H9 (cell line): ENCODE results near the gene ZNF296. TPM values are rescaled to one million over a fixed set of nuclear protein-coding genes. Genes with fewer than 3 reads are reported as not detected.

Experiments
- DNase-seq: peaks from one replicate; pipeline ENCODE4 v3.0.0-alpha.2; 2017
- H2AFZ ChIP-seq: one replicate; pipeline ENCODE4 v1.6.1; 2013; ENCODE audit warnings: mild to moderate bottlenecking, low read length, control low read depth, moderate library complexity
- H2AK5ac ChIP-seq: 2 replicates; pipeline ENCODE4 v1.6.1; 2013; ENCODE audit warnings: low read length, control low read depth, mixed read lengths; ENCODE audit not compliant: insufficient read length
- H2BK120ac ChIP-seq: one replicate; pipeline ENCODE4 v1.6.1; 2013; ENCODE audit warnings: low read depth, mild to moderate bottlenecking, low read length, control low read depth, inconsistent platforms; ENCODE audit not compliant: poor library complexity, severe bottlenecking
- H2BK12ac ChIP-seq: 2 replicates; pipeline ENCODE4 v1.6.1; 2013; ENCODE audit warnings: low read length, control low read depth, mixed read lengths, low read depth; ENCODE audit not compliant: insufficient read length
- H2BK15ac ChIP-seq: 2 replicates; pipeline ENCODE4 v1.6.1; 2013; ENCODE audit warnings: low read depth, low read length, control low read depth
- H2BK20ac ChIP-seq: one replicate; pipeline ENCODE4 v1.6.1; 2013; ENCODE audit warnings: low read depth, mild to moderate bottlenecking, low read length, control low read depth, inconsistent platforms; ENCODE audit not compliant: poor library complexity, severe bottlenecking
- H2BK5ac ChIP-seq: 2 replicates; pipeline ENCODE4 v1.6.1; 2013; ENCODE audit warnings: low read length, control low read depth, mixed read lengths; ENCODE audit not compliant: insufficient read length
- H3K14ac ChIP-seq: 2 replicates; pipeline ENCODE4 v1.6.1; 2013; ENCODE audit warnings: low read length, control low read depth; ENCODE audit not compliant: insufficient read depth
- H3K18ac ChIP-seq: 2 replicates; pipeline ENCODE4 v1.6.1; 2013; ENCODE audit warnings: low read depth, mild to moderate bottlenecking, mixed read lengths, low read length, control low read depth; ENCODE audit not compliant: insufficient read length
- H3K23ac ChIP-seq: 2 replicates; pipeline ENCODE4 v1.6.1; 2013; ENCODE audit warnings: low read length, control low read depth, mixed read lengths, low read depth; ENCODE audit not compliant: insufficient read length
- H3K23me2 ChIP-seq: 2 replicates; pipeline ENCODE4 v1.6.1; 2013; ENCODE audit warnings: low read depth, mild to moderate bottlenecking, mixed read lengths, low read length, control low read depth; ENCODE audit not compliant: insufficient read length, poor library complexity, severe bottlenecking
- H3K27ac ChIP-seq: 2 replicates; pipeline ENCODE4 v1.5.1; 2013; ENCODE audit warnings: low read length, control low read depth, mixed read lengths, low read depth; ENCODE audit not compliant: insufficient read length
- H3K27me3 ChIP-seq: 2 replicates; pipeline ENCODE4 v1.6.1; 2013; ENCODE audit warnings: low read length, control low read depth, inconsistent platforms; ENCODE audit not compliant: insufficient read depth
- H3K4ac ChIP-seq: 2 replicates; pipeline ENCODE4 v1.6.1; 2013; ENCODE audit warnings: low read depth, mild to moderate bottlenecking, control low read depth, inconsistent platforms, low read length, moderate library complexity
- H3K4me1 ChIP-seq: 2 replicates; pipeline ENCODE4 v1.6.1; 2013; ENCODE audit warnings: low read length, control low read depth, inconsistent platforms; ENCODE audit not compliant: insufficient read depth
- H3K4me2 ChIP-seq: 2 replicates; pipeline ENCODE4 v1.6.1; 2013; ENCODE audit warnings: low read length, control low read depth, mixed read lengths; ENCODE audit not compliant: insufficient read length, insufficient read depth
- H3K56ac ChIP-seq: 2 replicates; pipeline ENCODE4 v1.6.1; 2013; ENCODE audit warnings: low read depth, mild to moderate bottlenecking, mixed read lengths, low read length, control low read depth; ENCODE audit not compliant: insufficient read length
- H3K79me1 ChIP-seq: 2 replicates; pipeline ENCODE4 v1.6.1; 2013; ENCODE audit warnings: low read depth, mild to moderate bottlenecking, moderate library complexity, low read length, control low read depth, inconsistent platforms; ENCODE audit not compliant: insufficient read depth, poor library complexity, severe bottlenecking
- H3K79me2 ChIP-seq: 2 replicates; pipeline ENCODE4 v1.6.1; 2013; ENCODE audit warnings: low read length, control low read depth, inconsistent platforms; ENCODE audit not compliant: insufficient read depth
- H3K9ac ChIP-seq: 2 replicates; pipeline ENCODE4 v1.6.1; 2013; ENCODE audit warnings: low read length, control low read depth, mixed read lengths; ENCODE audit not compliant: insufficient read length; ENCODE audit errors: extremely low read depth
- H3K9me3 ChIP-seq: one replicate; pipeline ENCODE4 v1.6.1; 2013; ENCODE audit warnings: low read depth, low read length, inconsistent platforms; ENCODE audit not compliant: control insufficient read depth
- H3T11ph ChIP-seq: one replicate; pipeline ENCODE4 v1.6.1; 2013; ENCODE audit warnings: mild to moderate bottlenecking, low read length, control low read depth, inconsistent platforms
- H4K20me1 ChIP-seq: one replicate; pipeline ENCODE4 v1.6.1; 2013; ENCODE audit not compliant: control insufficient read depth, insufficient read length, insufficient read depth
- H4K5ac ChIP-seq: 2 replicates; pipeline ENCODE4 v1.6.1; 2013; ENCODE audit warnings: low read depth, mild to moderate bottlenecking, mixed read lengths, low read length, control low read depth; ENCODE audit not compliant: insufficient read length
- H4K8ac ChIP-seq: replicated peaks from 2 replicates; pipeline ENCODE4 v1.6.1; 2013; ENCODE audit warnings: low read length, control low read depth, mixed read lengths, low read depth; ENCODE audit not compliant: insufficient read length
- H4K91ac ChIP-seq: 2 replicates; pipeline ENCODE4 v1.6.1; 2013; ENCODE audit warnings: low read depth, mild to moderate bottlenecking, moderate library complexity, mixed read lengths, low read length, control low read depth; ENCODE audit not compliant: insufficient read length
- H3K27ac Mint-ChIP-seq, 3 experiments: 2 replicates in 2 of 3; 3 replicates in 1 of 3; pipeline ENCODE4 v1.8.0; 2020 to 2021; ENCODE audit warnings: mixed read lengths in 3 of 3, mild to moderate bottlenecking in 1 of 3, moderate library complexity in 1 of 3
- H3K27me3 Mint-ChIP-seq: 2 replicates; pipeline ENCODE4 v1.8.0; 2021; ENCODE audit warnings: low read depth, mild to moderate bottlenecking, moderate library complexity, mixed read lengths
- H3K36me3 Mint-ChIP-seq, 3 experiments: 2 replicates in 2 of 3; 3 replicates in 1 of 3; pipeline ENCODE4 v1.8.0; 2020 to 2021; ENCODE audit warnings: low read depth in 3 of 3, mixed read lengths in 3 of 3; ENCODE audit not compliant: insufficient read depth in 1 of 3
- H3K4me1 Mint-ChIP-seq, 2 experiments: 2 replicates each; pipeline ENCODE4 v1.8.0; 2020; ENCODE audit warnings: mixed read lengths in 2 of 2
- H3K4me3 Mint-ChIP-seq, 2 experiments: 2 replicates in 1 of 2; 3 replicates in 1 of 2; pipeline ENCODE4 v1.8.0; 2020 to 2021; ENCODE audit warnings: mild to moderate bottlenecking in 2 of 2, mixed read lengths in 2 of 2, moderate library complexity in 1 of 2
- H3K9me3 Mint-ChIP-seq, 2 experiments: 2 replicates in 1 of 2; 3 replicates in 1 of 2; pipeline ENCODE4 v1.8.0; 2020; ENCODE audit warnings: mild to moderate bottlenecking in 2 of 2, mixed read lengths in 2 of 2, moderate library complexity in 1 of 2
- CTCF ChIP-seq: fragments of 200-600 bp; sonication (generic); conservative IDR thresholded peaks from 3 replicates; pipeline ENCODE4 v1.8.0; 2021; ENCODE audit warnings: antibody characterized with exemption, mild to moderate bottlenecking
- WGBS: extraction: QIAGEN DNeasy Blood & Tissue Kit; methylation state at CpG from one replicate; pipeline ENCODE4 v1.1.7; 2013; ENCODE audit warnings: missing lambda C conversion rate, low lambda C conversion rate, mixed read lengths; ENCODE audit not compliant: insufficient read length; ENCODE audit errors: extremely low coverage; 5-methylcytosine and 5-hydroxymethylcytosine counted together
- total RNA-seq: library from RNA; stranded (reverse); gene quantifications from 2 replicates; pipeline ENCODE4 v1.2.1, GENCODE V29; 2021

Gene ZNF296
- total RNA-seq, 1 experiment from 2014 or later, result 14.8 TPM

GRCh38 chr19:45090034-45090433 is 13.8 kb upstream of the ZNF296 start:
- Histone ChIP-seq H2BK12ac (no peak overlapping the region), H4K5ac (no peak overlapping the region), H2AFZ (no peak overlapping the region), H3K4me1 (no peaks in the 10 kb centered on the region; the same call in 1 of the 2 replicates), H3K27ac (no peak overlapping the region), H2AK5ac (no peak overlapping the region), H4K8ac (no peak overlapping the region), H4K20me1 (no peaks in the 10 kb centered on the region), H3K23ac (no peak overlapping the region), H3K23me2 (peaks cover 9% of the 10 kb centered on the region), H2BK15ac (no peak overlapping the region), H2BK5ac (no peak overlapping the region), H3K4ac (no peak overlapping the region), H3K4me2 (no peak overlapping the region), H3K79me2 (peaks cover 16% of the 10 kb centered on the region; the same call in 1 of the 2 replicates), H2BK120ac (no peak overlapping the region), H3K18ac (no peak overlapping the region), H3K56ac (no peak overlapping the region), H2BK20ac (no peak overlapping the region), H3T11ph (no peak overlapping the region), H3K14ac (no peak overlapping the region), H3K27me3 (no peaks in the 10 kb centered on the region), H3K9ac (no peak overlapping the region), H4K91ac (no peak overlapping the region), H3K9me3 (no peaks in the 10 kb centered on the region), H3K79me1 (peaks cover 3% of the 10 kb centered on the region)
- Mint-ChIP-seq H3K27ac (peak overlapping the region; percentile 50 to 90 (median 71); a peak in 4 of 7 replicates), H3K36me3 (peaks cover 16 to 61% (median 40%) of the 10 kb centered on the region in 3 experiments; a peak in 6 of 7 replicates), H3K9me3 (no peaks in the 10 kb centered on the region; a peak in 1 of 5 replicates), H3K4me3 (peak overlapping the region in 1 of 2 experiments; percentile 53; a peak in 1 of 5 replicates), H3K4me1 (peaks cover 31% of the 10 kb centered on the region in 2 experiments), H3K27me3 (no peaks in the 10 kb centered on the region; the same call in 1 of the 2 replicates)
- no CpG with 5 or more reads among the region's 17 CpGs for WGBS
- peak; percentile 57; the same call in 2 of the 3 replicates for TF ChIP-seq CTCF
- DNase-seq, result peak; percentile 90
